ENCODE measurements around the gene CDK13.

Gene CDK13

DNA sequence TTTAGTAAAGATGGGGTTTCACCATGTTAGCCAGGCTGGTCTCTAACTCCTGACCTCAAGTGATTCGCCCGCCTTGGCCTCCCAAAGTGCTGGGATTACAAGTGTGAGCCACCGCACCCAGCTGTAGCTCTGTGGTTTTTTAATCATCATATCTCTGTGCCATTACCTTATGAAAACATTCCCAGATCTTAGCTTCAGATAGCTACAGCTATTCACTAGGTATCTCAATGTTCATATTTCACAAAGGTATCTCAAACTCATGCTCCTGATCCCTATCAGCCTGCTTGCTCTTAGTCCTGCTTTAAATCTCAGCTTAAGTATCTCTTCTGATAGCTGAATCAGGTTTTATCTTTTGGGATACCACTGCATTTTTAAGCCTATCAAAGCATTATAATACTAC, 74.8 kb downstream of the CDK13 start:
- DNase-seq (ENCODE audit: low read depth), result no peak
- TF ChIP-seq CTCF (conservative IDR thresholded peaks at IDR 0.05; ENCODE audit: low read depth, low read length), result no peak
- H3K4me3 ChIP-seq (ENCODE audit: low read depth, low read length), result no peak overlapping the region

GRCh38 chr7:40027545-40027944, 77.5 kb downstream of the CDK13 start:
- no peak for DNase-seq (ENCODE audit: low read depth)
- TF ChIP-seq CTCF (conservative IDR thresholded peaks at IDR 0.05; ENCODE audit: low read depth, low read length), result no peak
- no peak overlapping the region for H3K4me3 ChIP-seq (ENCODE audit: low read depth, low read length)

DNA sequence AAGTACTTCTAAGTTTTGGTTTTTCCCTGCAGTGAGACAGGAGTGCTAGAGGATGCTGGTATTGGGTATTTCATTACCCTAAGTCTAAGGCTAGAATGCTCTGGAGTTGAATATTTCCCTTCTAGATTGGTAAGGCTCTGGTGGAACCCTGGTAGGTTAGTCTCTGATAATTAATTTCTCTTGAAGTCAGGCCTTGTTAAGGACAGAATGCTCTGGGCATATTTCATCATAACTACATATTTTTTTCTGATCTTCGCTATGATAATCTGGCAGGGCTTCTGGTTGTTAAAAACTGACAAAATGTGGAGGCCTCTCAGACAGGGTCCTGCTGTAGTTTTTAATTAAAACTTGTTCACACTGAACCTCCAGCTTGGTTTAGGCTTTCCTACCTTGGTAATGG, 83.8 kb downstream of the CDK13 start:
- H3K4me3 ChIP-seq (ENCODE audit: low read depth, low read length), result no peak overlapping the region
- no peak for TF ChIP-seq CTCF (conservative IDR thresholded peaks at IDR 0.05; ENCODE audit: low read depth, low read length)
- peak; percentile 14 for DNase-seq (ENCODE audit: low read depth)

DNA sequence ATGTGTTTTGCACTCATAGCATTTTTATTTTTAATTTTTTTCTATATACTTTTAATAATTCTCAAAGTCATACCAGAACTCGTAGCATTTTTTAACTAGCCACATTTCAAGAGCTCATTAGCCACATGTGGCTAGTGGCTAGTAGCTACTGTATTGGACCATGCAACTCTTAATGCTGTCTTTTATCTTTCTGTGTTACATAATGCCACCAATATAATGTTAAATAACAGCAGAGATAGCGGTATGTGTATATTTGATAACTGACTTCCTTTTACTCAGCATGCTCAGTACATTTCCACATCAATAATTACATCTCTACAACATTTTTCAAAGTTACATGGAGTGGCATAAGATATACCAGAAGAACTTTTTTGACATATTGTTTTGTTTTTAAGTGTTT, 91.4 kb downstream of the CDK13 start:
- no peak for DNase-seq (ENCODE audit: low read depth)
- TF ChIP-seq CTCF (conservative IDR thresholded peaks at IDR 0.05; ENCODE audit: low read depth, low read length), result no peak
- H3K4me3 ChIP-seq (ENCODE audit: low read depth, low read length), result no peak overlapping the region

- no peak overlapping the region for H3K4me3 ChIP-seq (ENCODE audit: low read depth, low read length)
- no peak for TF ChIP-seq CTCF (conservative IDR thresholded peaks at IDR 0.05; ENCODE audit: low read depth, low read length)
- no peak for DNase-seq (ENCODE audit: low read depth)
These were observed 93.1 kb downstream of the CDK13 start for GRCh38 chr7:40043164-40043563.

DNA sequence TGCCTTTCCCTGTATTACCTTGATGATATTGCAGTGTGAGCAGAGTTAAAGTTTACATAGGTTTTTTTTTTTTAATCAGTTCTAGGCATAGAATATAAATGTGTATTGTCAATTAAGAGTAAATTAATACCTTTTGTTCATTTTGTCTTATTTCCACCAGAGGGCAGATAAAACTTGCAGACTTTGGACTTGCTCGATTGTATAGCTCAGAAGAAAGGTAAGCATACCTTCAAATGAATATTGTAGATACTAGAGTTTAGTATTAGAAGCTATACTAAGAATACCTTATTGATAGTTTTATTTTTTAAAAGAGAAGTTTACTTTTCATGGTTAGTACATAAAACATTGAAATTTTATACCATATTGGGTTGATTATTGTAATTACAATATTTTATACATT, 97.6 kb downstream of the CDK13 start:
- no peak overlapping the region for H3K4me3 ChIP-seq (ENCODE audit: low read depth, low read length)
- DNase-seq (ENCODE audit: low read depth), result peak; percentile 28
- TF ChIP-seq CTCF (conservative IDR thresholded peaks at IDR 0.05; ENCODE audit: low read depth, low read length), result peak; percentile 42

DNA sequence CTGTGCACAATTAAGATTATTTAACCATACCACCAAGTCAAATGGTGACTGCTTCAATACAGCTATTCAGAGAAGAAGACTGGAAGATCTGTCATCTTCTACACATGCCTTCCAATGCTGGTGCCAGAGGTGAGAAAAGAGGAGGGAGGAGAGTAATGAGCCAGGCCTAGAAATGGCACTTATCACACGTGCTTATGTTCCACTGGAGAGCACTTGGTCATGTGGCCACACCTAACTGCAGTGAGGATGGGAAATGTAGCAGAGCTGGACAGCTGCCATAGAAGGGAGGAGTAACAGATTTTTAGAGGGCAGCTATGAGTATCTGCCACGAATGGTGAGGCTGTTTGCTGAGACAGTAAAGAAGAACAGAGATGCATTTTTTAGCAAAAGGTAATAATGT, 107.2 kb downstream of the CDK13 start:
- H3K4me3 ChIP-seq (ENCODE audit: low read depth, low read length), result no peak overlapping the region
- peak; percentile 66 for DNase-seq (ENCODE audit: low read depth)
- TF ChIP-seq CTCF (conservative IDR thresholded peaks at IDR 0.05; ENCODE audit: low read depth, low read length), result no peak
